HG03135 (cell line): ENCODE results near the gene TMUB2.

ENCODE experiments used
- ATAC-seq: cut with Tn5 transposase; IDR thresholded peaks from one replicate; pipeline ENCODE4 v1.9.1; 2021; ENCODE audit warnings: mild to moderate bottlenecking, moderate library complexity; ENCODE audit not compliant: unreplicated experiment

Gene TMUB2

GRCh38 chr17:44176671-44177501 is 9.9 kb upstream of the TMUB2 start:
- ATAC-seq: no peak

GRCh38 chr17:44177640-44178039 is 9.1 kb upstream of the TMUB2 start:
- ATAC-seq: no peak

- ATAC-seq: no peak
Observed at GRCh38 chr17:44178133-44178532, 8.6 kb upstream of the TMUB2 start.

- no peak for ATAC-seq
Observed at GRCh38 chr17:44183024-44183423, 3.7 kb upstream of the TMUB2 start.

- ATAC-seq: no peak
Observed at GRCh38 chr17:44184212-44184810, 2.5 kb upstream of the TMUB2 start.

- peak; percentile 41 for ATAC-seq
Observed at GRCh38 chr17:44187131-44187899, 543 bp downstream of the TMUB2 start.

GRCh38 chr17:44188576-44189403 is 2.0 kb downstream of the TMUB2 start:
- no peak for ATAC-seq

- no peak for ATAC-seq
Observed at GRCh38 chr17:44190481-44190880, 3.7 kb downstream of the TMUB2 start.

- no peak for ATAC-seq
Observed at GRCh38 chr17:44191369-44191768, 4.6 kb downstream of the TMUB2 start.

GRCh38 chr17:44191941-44192496 is 5.2 kb downstream of the TMUB2 start:
- ATAC-seq: no peak

- no peak for ATAC-seq
Observed at GRCh38 chr17:44192750-44193149, 6.0 kb downstream of the TMUB2 start.

- no peak for ATAC-seq
Observed at GRCh38 chr17:44193326-44194084, 6.7 kb downstream of the TMUB2 start.

- ATAC-seq: no peak
Observed at GRCh38 chr17:44197107-44197506, 10.3 kb downstream of the TMUB2 start.

GRCh38 chr17:44197980-44198720 is 11.4 kb downstream of the TMUB2 start:
- no peak for ATAC-seq

- ATAC-seq: peak; percentile 26
Observed at GRCh38 chr17:44198721-44199552, 12.2 kb downstream of the TMUB2 start.

GRCh38 chr17:44199553-44200477 is 13.0 kb downstream of the TMUB2 start, which contains the start of gene ATXN7L3:
Gene ATXN7L3, minus strand, starts transcription at chr17:44199884. Its CDS starts 1,814 bp downstream, at chr17:44198070.
- ATAC-seq: peak; percentile 58
